ENCODE results near the gene SWSAP1. TPM values are rescaled to one million over a fixed set of nuclear protein-coding genes. Genes with fewer than 3 reads are reported as not detected.

The SWSAP1 gene
- total and polyA plus RNA-seq, 2 of the 8 experiments (the other 6 are each of a cell fraction or from before 2014, with no cell fraction given) = 3.1 to 5.2 TPM

- H2BK120ac ChIP-seq (replicated peaks; ENCODE audit: low read depth, low read length) = no peak overlapping the region
- peaks cover 2 to 28% (median 21%) of the 10 kb centered on the region in 4 experiments for H3K27me3 ChIP-seq (replicated peaks in 1 of 4; ENCODE audit: control insufficient read depth in 3 of 4, extremely low read depth in 1 of 4, insufficient read depth in 3 of 4, low read length in 3 of 4)
- H3K56ac ChIP-seq (replicated peaks; ENCODE audit: insufficient read length, low read depth, low read length) = no peak overlapping the region
- peak overlapping the region; percentile 17 for H4K91ac ChIP-seq (replicated peaks; ENCODE audit: insufficient read length, low read length)
- H4K5ac ChIP-seq (ENCODE audit: insufficient read length, low read depth, low read length) = no peak overlapping the region
- peak overlapping the region; percentile 60; the same call in 1 of the 2 replicates for H2BK12ac ChIP-seq (ENCODE audit: low read depth, low read length)
- no peak overlapping the region for H2AK5ac ChIP-seq (ENCODE audit: low read depth, low read length)
- H3K4me3 ChIP-seq (ENCODE audit: extremely low read depth in 1 of 4, insufficient read depth in 2 of 4, low read depth in 3 of 4, low read length in 4 of 4) = peak overlapping the region in 2 of 4 experiments; percentile 51 to 68; a peak in 3 of 8 replicates
- H2BK15ac ChIP-seq (ENCODE audit: low read length) = no peak overlapping the region
- DNase-seq (ENCODE audit: low read depth in 1 of 2, low spot score in 2 of 2) (peak in 1 of 2 experiments; percentile 49), FAIRE-seq (no peak)
- H3K14ac ChIP-seq (ENCODE audit: insufficient read length) = no peak overlapping the region
- peak overlapping the region; percentile 90 to 98; a peak in 3 of 4 replicates for H3K4me2 ChIP-seq (ENCODE audit: insufficient read depth in 1 of 2, low read depth in 2 of 2, low read length in 2 of 2)
- H3K9me3 ChIP-seq (ENCODE audit: insufficient read depth in 2 of 2, low read depth in 1 of 2, low read length in 1 of 2) = no peaks in the 10 kb centered on the region
- no peak overlapping the region for H3K4ac ChIP-seq (replicated peaks; ENCODE audit: insufficient read length, low read depth, low read length)
- no peak overlapping the region for H2AFZ ChIP-seq (ENCODE audit: low read length)
- no peak overlapping the region; the same call in 1 of the 2 replicates for H3K18ac ChIP-seq (ENCODE audit: extremely low read depth, low read length)
- H3K27ac ChIP-seq (ENCODE audit: low read depth, low read length) = no peak overlapping the region
- H3K79me2 ChIP-seq (ENCODE audit: control insufficient read depth in 1 of 2, insufficient read depth in 2 of 2, low read length in 2 of 2) = no peaks in the 10 kb centered on the region
- H2BK5ac ChIP-seq (ENCODE audit: low read depth, low read length) = no peak overlapping the region
- WGBS, 2 experiments (ENCODE audit: extremely low coverage in 1 of 2, insufficient coverage in 1 of 2, insufficient read length in 1 of 2, insufficient replicate concordance in 2 of 2, low coverage in 1 of 2, low lambda C conversion rate in 2 of 2, missing lambda C conversion rate in 1 of 2) = 86% methylated on average over 23 of the region's 27 CpGs; no CpG with 5 or more reads in 1 of the 2 experiments
- H3K9ac ChIP-seq (replicated peaks in 1 of 4; ENCODE audit: extremely low read depth in 1 of 4, low read depth in 3 of 4, low read length in 3 of 4) = no peak overlapping the region; a peak in 1 of 7 replicates
- H4K8ac ChIP-seq (ENCODE audit: extremely low read depth, insufficient read depth, low read length) = no peak overlapping the region
- H2BK20ac ChIP-seq (ENCODE audit: low read length) = no peak overlapping the region
- peaks cover 26% of the 10 kb centered on the region for H3K23me2 ChIP-seq (ENCODE audit: low read depth, low read length)
- H3K23ac ChIP-seq (ENCODE audit: insufficient read length) = no peak overlapping the region
- H3K4me1 ChIP-seq (replicated peaks in 1 of 4; ENCODE audit: control insufficient read depth in 3 of 4, insufficient read depth in 4 of 4, low read length in 3 of 4) = peaks cover 0 to 13% (median 10%) of the 10 kb centered on the region in 4 experiments; a peak in 5 of 7 replicates
- H3K79me1 ChIP-seq (ENCODE audit: low read depth, low read length) = peaks cover 3% of the 10 kb centered on the region; the same call in 1 of the 2 replicates
- no peaks in the 10 kb centered on the region for H4K20me1 ChIP-seq (replicated peaks in 1 of 2; ENCODE audit: control insufficient read depth in 1 of 2, insufficient read depth in 2 of 2, low read length in 2 of 2)
- ChIA-PET CTCF (ENCODE audit: partially characterized antibody) (interaction anchor here (0.6 to 13.7 kb wide), 6 partner anchors 10 to 129 kb away, joined by 3 to 197 read pairs (median 4); partner anchors contain the start of genes EPOR, ODAD3, PRKCSH and SWSAP1), POLR2A (ENCODE audit: partially characterized antibody) (interaction anchor here (1.0 to 4.9 kb wide), 12 partner anchors 12 to 174 kb away, joined by 3 to 29 read pairs (median 6); partner anchors contain the start of genes ELAVL3, EPOR, ODAD3 and PRKCSH)
- no peaks in the 10 kb centered on the region for H3K36me3 ChIP-seq (ENCODE audit: control insufficient read depth in 2 of 4, insufficient read depth in 4 of 4, low read length in 3 of 4)
- TF ChIP-seq E2F6 (IDR thresholded peaks at IDR 0.05) (no peak), NRF1 (IDR thresholded peaks at IDR 0.05; ENCODE audit: low read depth, low read length) (no peak), TAF1 (IDR thresholded peaks at IDR 0.05; ENCODE audit: low read depth, low read length) (no peak), TAF7 (optimal IDR thresholded peaks at IDR 0.05; ENCODE audit: borderline replicate concordance, low read depth, low read length) (no peak), EZH2 (IDR thresholded peaks at IDR 0.05; ENCODE audit: low read depth, low read length, severe bottlenecking) (no peak), NANOG (IDR thresholded peaks at IDR 0.05; ENCODE audit: insufficient read depth, low read depth, low read length, poor library complexity, severe bottlenecking) (no peak), CHD2 (IDR thresholded peaks at IDR 0.05; ENCODE audit: low read length) (no peak), FOSL1 (IDR thresholded peaks at IDR 0.05; ENCODE audit: insufficient read depth, low read depth, low read length) (no peak), SP2 (IDR thresholded peaks at IDR 0.05; ENCODE audit: low read length) (no peak), ATF3 (IDR thresholded peaks at IDR 0.05; ENCODE audit: insufficient read depth, low read depth, low read length) (no peak), HDAC6 (IDR thresholded peaks at IDR 0.05; ENCODE audit: low read depth, low read length) (no peak)
Measured at GRCh38 chr19:11423164-11423790, 48.8 kb downstream of the SWSAP1 start.
